OCI-LY3 (cell line): ENCODE results near the gene IFNAR1.
"Not testable (repeated sequence)": the region's sequence is repeated elsewhere in the genome, so short reads cannot be mapped to it uniquely, and the experiment has no call there.

Experiments used
- H2AFZ ChIP-seq: fragments of 200-600, 300-600 bp; shearing (Covaris generic); 2 replicates; pipeline ENCODE4 v1.6.0; 2014; ENCODE audit warnings: antibody characterized with exemption, low read depth, low read length
- H3K27ac ChIP-seq: fragments of 200-600, 300-600 bp; sonication (generic); 2 replicates; pipeline ENCODE4 v1.5.1; 2014; ENCODE audit warnings: mild to moderate bottlenecking, low read length, moderate library complexity, mixed read lengths
- H3K27me3 ChIP-seq: fragments of 200-600, 300-600 bp; sonication (generic); 2 replicates; pipeline ENCODE4 v1.6.1; 2014; ENCODE audit warnings: low read depth, low read length, mixed read lengths
- H3K36me3 ChIP-seq: fragments of 200-600, 300-600 bp; sonication (generic); replicated peaks from 2 replicates; pipeline ENCODE3; 2014; ENCODE audit warnings: low read depth, low read length, mixed read lengths
- H3K4me1 ChIP-seq: fragments of 300-600, 200-600 bp; sonication (generic); 2 replicates; pipeline ENCODE4 v1.6.1; 2014; ENCODE audit warnings: low read length, mixed read lengths
- H3K4me2 ChIP-seq: fragments of 200-600, 300-600 bp; sonication (generic); 2 replicates; pipeline ENCODE4 v1.6.1; 2014; ENCODE audit warnings: low read length, mixed read lengths
- H3K4me3 ChIP-seq: fragments of 300-600, 200-600 bp; sonication (generic); 2 replicates; pipeline ENCODE4 v1.5.1; 2014; ENCODE audit warnings: antibody characterized with exemption, mild to moderate bottlenecking, low read length, moderate library complexity
- H3K79me2 ChIP-seq: fragments of 300-600, 200-600 bp; shearing (Covaris generic); 2 replicates; pipeline ENCODE4 v1.6.1; 2014; ENCODE audit warnings: mild to moderate bottlenecking, low read length, mixed read lengths
- H3K9ac ChIP-seq: fragments of 300-600, 200-600 bp; shearing (Covaris generic); 2 replicates; pipeline ENCODE4 v1.6.0; 2014; ENCODE audit warnings: mild to moderate bottlenecking, low read length, moderate library complexity
- H3K9me3 ChIP-seq: fragments of 200-600, 300-600 bp; shearing (Covaris generic); 2 replicates; pipeline ENCODE4 v1.6.1; 2014; ENCODE audit warnings: low read length, mixed read lengths; ENCODE audit not compliant: insufficient read depth
- H4K20me1 ChIP-seq: fragments of 200-600, 300-600 bp; sonication (generic); 2 replicates; pipeline ENCODE4 v1.6.1; 2016; ENCODE audit warnings: low read length, mixed read lengths; ENCODE audit not compliant: insufficient read depth
- EZH2phosphoT487 ChIP-seq: fragments of 200-600 bp; shearing (Covaris generic); IDR thresholded peaks from 2 replicates; pipeline ENCODE4 v1.6.1; 2018; ENCODE audit warnings: antibody characterized with exemption, mixed run types, low read depth
- TF ChIP-seq, protein P1 (sequence below): fragments of 200-600, 300-600 bp; sonication (generic); IDR thresholded peaks from 2 replicates; pipeline ENCODE4 v1.5.1; 2014; ENCODE audit warnings: antibody characterized with exemption, low read length, low read depth

Gene IFNAR1

DNA sequence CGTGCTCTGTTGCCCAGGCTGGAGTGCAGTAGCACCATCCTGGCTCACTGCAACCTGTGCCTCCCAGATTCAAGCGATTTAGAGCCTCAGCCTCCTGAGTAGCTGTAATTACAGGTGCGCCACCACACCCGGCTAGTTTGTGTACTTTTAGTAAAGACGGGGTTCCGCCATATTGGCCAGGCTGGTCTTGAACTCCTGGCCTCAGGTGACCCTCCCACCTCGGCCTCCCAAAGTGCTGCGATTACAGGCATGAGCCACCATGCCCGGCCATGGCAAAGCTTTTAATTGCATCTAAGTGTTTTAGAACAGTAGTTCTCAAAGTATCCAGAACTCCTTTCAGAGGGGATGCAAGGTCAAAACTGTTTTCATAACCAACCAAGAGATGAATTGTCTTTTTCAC lies 53.3 kb downstream of the IFNAR1 start:
- H3K79me2 ChIP-seq, result no peaks in the 10 kb centered on the region
- no peaks in the 10 kb centered on the region for H4K20me1 ChIP-seq
- no peak overlapping the region for H3K27ac ChIP-seq
- H3K36me3 ChIP-seq, result no peaks in the 10 kb centered on the region
- no peaks in the 10 kb centered on the region; the same call in 1 of the 2 replicates for H3K9me3 ChIP-seq
- H3K9ac ChIP-seq, result no peak overlapping the region
- H3K27me3 ChIP-seq, result no peaks in the 10 kb centered on the region
- TF ChIP-seq EZH2phosphoT487, result no peak
- TF ChIP-seq, protein P1, sequence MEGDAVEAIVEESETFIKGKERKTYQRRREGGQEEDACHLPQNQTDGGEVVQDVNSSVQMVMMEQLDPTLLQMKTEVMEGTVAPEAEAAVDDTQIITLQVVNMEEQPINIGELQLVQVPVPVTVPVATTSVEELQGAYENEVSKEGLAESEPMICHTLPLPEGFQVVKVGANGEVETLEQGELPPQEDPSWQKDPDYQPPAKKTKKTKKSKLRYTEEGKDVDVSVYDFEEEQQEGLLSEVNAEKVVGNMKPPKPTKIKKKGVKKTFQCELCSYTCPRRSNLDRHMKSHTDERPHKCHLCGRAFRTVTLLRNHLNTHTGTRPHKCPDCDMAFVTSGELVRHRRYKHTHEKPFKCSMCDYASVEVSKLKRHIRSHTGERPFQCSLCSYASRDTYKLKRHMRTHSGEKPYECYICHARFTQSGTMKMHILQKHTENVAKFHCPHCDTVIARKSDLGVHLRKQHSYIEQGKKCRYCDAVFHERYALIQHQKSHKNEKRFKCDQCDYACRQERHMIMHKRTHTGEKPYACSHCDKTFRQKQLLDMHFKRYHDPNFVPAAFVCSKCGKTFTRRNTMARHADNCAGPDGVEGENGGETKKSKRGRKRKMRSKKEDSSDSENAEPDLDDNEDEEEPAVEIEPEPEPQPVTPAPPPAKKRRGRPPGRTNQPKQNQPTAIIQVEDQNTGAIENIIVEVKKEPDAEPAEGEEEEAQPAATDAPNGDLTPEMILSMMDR, result no peak
- H3K4me3 ChIP-seq, result no peak overlapping the region
- no peak overlapping the region for H2AFZ ChIP-seq
- H3K4me2 ChIP-seq, result no peak overlapping the region
- H3K4me1 ChIP-seq, result peaks cover 70% of the 10 kb centered on the region

DNA sequence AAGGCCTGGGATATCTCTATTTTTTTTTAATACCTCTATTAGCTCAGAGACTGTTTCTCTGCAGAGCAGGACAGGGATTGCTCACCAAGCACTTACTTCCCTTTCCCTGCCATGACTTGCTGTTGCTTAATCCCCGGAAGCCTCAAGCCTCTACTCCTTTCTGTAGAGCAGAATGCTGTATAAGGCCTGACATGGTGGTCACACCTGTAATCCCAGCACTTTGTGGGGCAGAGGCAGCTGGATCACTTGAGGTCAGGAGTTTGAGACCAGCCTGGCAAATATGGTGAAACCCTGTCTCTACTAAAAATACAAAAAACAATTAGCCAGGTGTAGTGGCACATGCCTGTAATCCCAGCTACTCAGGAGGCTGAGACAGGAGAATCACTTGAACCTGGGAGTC lies 55.2 kb downstream of the IFNAR1 start:
- not testable (repeated sequence) for H3K36me3 ChIP-seq, H3K79me2 ChIP-seq, H3K27me3 ChIP-seq, H4K20me1 ChIP-seq, H3K9me3 ChIP-seq
- Histone ChIP-seq H3K9ac (peak overlapping the region; percentile 49), H2AFZ (peak overlapping the region; percentile 68), H3K4me2 (peak overlapping the region; percentile 63), H3K4me3 (0 out of 2 replicates have a peak overlapping the region, but pooled peaks have one; percentile 7), H3K27ac (peak overlapping the region; percentile 77), H3K4me1 (peaks cover 67% of the 10 kb centered on the region)

DNA sequence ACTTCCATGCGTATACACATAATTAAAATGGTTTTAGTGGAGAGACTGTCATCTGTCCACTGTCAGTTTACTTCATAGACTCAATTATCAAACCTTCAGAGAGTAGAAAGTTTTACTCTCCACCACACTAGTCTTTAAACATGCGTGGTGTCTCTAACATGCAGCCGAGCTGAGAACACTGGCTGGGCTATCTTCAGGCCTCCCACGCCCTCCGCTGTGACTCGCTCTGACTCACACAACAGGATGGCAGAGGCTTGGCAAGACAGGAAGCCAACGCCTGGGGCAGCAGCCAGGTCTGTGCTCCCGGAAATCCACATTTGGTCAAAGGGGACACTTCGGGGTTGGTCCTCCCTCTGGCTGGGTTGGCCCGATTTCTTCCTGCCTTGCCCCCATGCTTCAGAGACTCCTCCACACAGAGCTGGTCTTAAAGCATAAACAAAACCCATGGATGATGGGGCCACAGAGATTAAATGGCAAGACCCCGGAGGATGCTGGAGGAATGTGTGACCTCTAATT lies 55.8 kb downstream of the IFNAR1 start:
- Histone ChIP-seq H3K4me2 (peak overlapping the region; percentile 63), H3K36me3 (no peaks in the 10 kb centered on the region), H3K79me2 (no peaks in the 10 kb centered on the region), H3K4me1 (peaks cover 61% of the 10 kb centered on the region), H2AFZ (peak overlapping the region; percentile 68), H3K9ac (peak overlapping the region; percentile 49), H4K20me1 (no peaks in the 10 kb centered on the region), H3K9me3 (no peaks in the 10 kb centered on the region), H3K4me3 (peak overlapping the region; percentile 39), H3K27ac (peak overlapping the region; percentile 77), H3K27me3 (no peaks in the 10 kb centered on the region)
- TF ChIP-seq, protein P1, result no peak
- no peak for TF ChIP-seq EZH2phosphoT487

DNA sequence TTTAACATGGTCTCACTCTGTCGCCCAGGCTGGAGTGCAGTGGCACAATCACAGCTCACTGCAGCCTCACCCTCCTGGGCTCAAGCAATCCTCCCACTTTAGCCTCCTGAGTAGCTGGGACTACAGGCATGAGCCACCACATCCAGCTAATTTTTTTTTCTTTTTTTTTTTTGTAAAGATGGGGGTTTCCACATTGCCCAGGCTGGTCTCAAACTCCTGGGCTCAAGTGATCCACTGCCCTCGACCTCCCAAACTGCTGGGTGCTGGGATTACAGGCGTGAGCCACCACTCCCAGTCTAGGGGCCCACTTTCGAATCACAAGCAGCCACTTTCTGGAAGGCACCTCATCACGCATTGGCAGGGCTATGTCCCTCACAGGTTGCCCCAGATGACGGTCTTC lies 56.6 kb downstream of the IFNAR1 start:
- not testable (repeated sequence) for H3K4me3 ChIP-seq, H3K79me2 ChIP-seq, H3K9ac ChIP-seq, H3K9me3 ChIP-seq, H4K20me1 ChIP-seq, H3K4me2 ChIP-seq, H3K27me3 ChIP-seq, H3K27ac ChIP-seq, H3K36me3 ChIP-seq, H2AFZ ChIP-seq
- peaks cover 61% of the 10 kb centered on the region for H3K4me1 ChIP-seq

DNA sequence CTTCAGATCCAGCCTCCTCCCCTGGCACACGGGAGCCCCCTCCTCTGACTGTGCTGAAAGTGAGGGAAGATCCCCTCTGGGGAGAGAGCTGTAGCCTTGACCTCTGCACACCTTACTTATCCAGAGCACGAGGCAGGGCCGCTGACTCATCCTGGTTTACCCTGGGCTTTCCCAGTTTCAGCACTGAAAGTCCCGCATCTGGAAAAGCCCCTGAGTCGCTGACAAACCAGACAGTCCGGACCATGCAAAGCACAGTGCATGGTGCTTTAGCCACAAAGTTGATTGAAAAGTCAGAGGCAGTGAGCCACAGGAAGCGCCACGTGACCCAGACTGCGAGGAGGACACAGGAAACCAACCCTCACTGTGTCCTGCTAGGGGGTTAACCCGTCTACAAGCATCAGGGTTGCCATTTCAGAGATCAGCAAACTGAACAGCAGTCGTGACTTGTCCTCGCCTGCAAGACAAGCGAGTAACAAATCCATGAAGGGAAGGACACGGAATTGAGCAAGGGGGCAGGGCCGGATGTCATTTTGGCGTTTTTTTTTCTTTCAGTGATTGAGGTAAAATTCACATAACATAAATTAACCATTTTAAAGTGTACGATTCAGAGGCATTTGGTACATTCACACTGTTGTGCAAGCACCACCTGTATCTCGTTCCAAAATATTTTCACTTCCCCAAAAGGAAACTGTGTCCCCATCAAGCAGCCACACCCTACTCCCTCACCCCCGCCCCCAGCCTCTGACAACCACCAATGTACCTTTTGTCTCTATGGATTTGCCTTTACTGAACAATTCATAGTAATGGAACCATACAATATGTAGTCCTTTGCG lies 58.5 kb downstream of the IFNAR1 start:
- Histone ChIP-seq H3K4me1 (peaks cover 54% of the 10 kb centered on the region), H3K4me3 (peak overlapping the region; percentile 68), H3K9ac (peak overlapping the region; percentile 70)

More for the DNA sequence above, 58.5 kb downstream of the IFNAR1 start:
- no peaks in the 10 kb centered on the region for H3K9me3 ChIP-seq
- peak overlapping the region; percentile 47; the same call in 1 of the 2 replicates for H2AFZ ChIP-seq
- peak overlapping the region; percentile 93 for H3K27ac ChIP-seq
- no peak for TF ChIP-seq EZH2phosphoT487
- TF ChIP-seq, protein P1, result no peak
- no peaks in the 10 kb centered on the region for H3K36me3 ChIP-seq
- H3K4me2 ChIP-seq, result peak overlapping the region; percentile 87
- H3K79me2 ChIP-seq, result no peaks in the 10 kb centered on the region
- no peaks in the 10 kb centered on the region for H3K27me3 ChIP-seq
- H4K20me1 ChIP-seq, result no peaks in the 10 kb centered on the region
